Putamen (tissue), 1 donor: ENCODE results near the gene XRCC3.

Source experiments
- DNase-seq: peaks from one replicate; pipeline ENCODE4 v3.0.0-alpha.2; 2016; ENCODE audit warnings: low spot score

XRCC3 gene

GRCh38 chr14:103715052-103716000 lies at the start of gene XRCC3, which contains the start of gene ZFYVE21:
Gene XRCC3, minus strand, starts transcription at chr14:103715451. Its CDS starts 4,364 bp downstream, at chr14:103711087.
Gene ZFYVE21, plus strand, starts transcription at chr14:103715810. Its CDS starts 32 bp downstream, at chr14:103715842.
- peak; percentile 99 for DNase-seq

GRCh38 chr14:103763730-103764488 lies 48.7 kb upstream of the XRCC3 start:
- DNase-seq, result no peak

GRCh38 chr14:103762541-103762940 lies 47.3 kb upstream of the XRCC3 start:
- DNase-seq, result no peak

GRCh38 chr14:103762036-103762435 lies 46.8 kb upstream of the XRCC3 start:
- DNase-seq, result no peak

GRCh38 chr14:103758059-103758776 lies 43.0 kb upstream of the XRCC3 start:
- no peak for DNase-seq

- no peak for DNase-seq
Observed at GRCh38 chr14:103755060-103755459, 39.8 kb upstream of the XRCC3 start.

- no peak for DNase-seq
Observed at GRCh38 chr14:103753774-103754173, 38.5 kb upstream of the XRCC3 start.

- no peak for DNase-seq
Observed at GRCh38 chr14:103749860-103750259, 34.6 kb upstream of the XRCC3 start.

GRCh38 chr14:103749452-103749851 lies 34.2 kb upstream of the XRCC3 start:
- DNase-seq, result no peak

GRCh38 chr14:103748534-103748857 lies 33.2 kb upstream of the XRCC3 start:
- DNase-seq, result no peak

- no peak for DNase-seq
Observed at GRCh38 chr14:103746701-103747100, 31.4 kb upstream of the XRCC3 start.

- no peak for DNase-seq
Observed at GRCh38 chr14:103745424-103745823, 30.2 kb upstream of the XRCC3 start.

GRCh38 chr14:103744621-103745395 lies 29.6 kb upstream of the XRCC3 start:
- no peak for DNase-seq

- no peak for DNase-seq
Observed at GRCh38 chr14:103743691-103744090, 28.4 kb upstream of the XRCC3 start.

- no peak for DNase-seq
Observed at GRCh38 chr14:103742499-103743255, 27.4 kb upstream of the XRCC3 start.

GRCh38 chr14:103741876-103742275 lies 26.6 kb upstream of the XRCC3 start:
- no peak for DNase-seq

GRCh38 chr14:103740991-103741689 lies 25.9 kb upstream of the XRCC3 start:
- no peak for DNase-seq

- DNase-seq, result no peak
Observed at GRCh38 chr14:103739793-103740501, 24.7 kb upstream of the XRCC3 start.

- no peak for DNase-seq
Observed at GRCh38 chr14:103739466-103739792, 24.2 kb upstream of the XRCC3 start.
